HG03139 (cell line): ENCODE data around the gene TAF10.

Experiments
- ATAC-seq: cut with Tn5 transposase; IDR thresholded peaks from one replicate; pipeline ENCODE4 v1.9.1; 2021; ENCODE audit not compliant: unreplicated experiment

TAF10 gene

DNA sequence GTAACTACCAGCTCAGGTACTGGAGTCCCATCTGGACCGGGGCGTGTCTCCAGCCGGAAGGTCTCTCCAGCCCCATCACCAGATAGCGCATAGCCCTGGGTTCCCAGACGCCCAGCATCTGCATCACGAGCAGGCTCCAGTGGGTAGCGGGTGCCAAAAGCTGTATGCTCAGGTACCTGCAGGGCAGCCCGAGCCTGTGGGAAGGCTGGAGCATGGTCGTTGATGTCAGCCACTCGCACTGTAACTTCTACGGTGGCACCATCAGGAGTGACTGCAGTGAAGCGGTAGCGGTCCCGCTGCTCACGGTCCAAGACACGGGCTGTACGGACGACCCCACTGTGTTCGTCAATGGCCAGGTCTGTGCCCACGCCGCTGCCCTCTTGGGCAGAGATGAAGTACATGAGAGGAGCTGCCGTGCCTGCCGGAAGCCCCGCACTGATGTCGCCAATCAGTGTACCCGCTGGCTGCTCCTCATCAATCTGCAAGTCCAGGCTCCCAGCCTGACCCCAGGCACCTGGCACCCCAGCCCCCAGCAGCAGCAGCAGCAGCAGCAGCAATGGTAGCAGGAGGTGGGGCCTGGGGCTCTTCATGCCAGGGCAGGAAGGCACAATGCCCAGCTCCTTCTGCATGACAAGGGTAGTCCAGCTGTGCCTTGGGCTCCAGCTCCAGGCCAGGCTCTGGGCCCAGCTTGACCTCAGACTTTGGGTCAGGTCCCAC lies 29.1 kb upstream of the TAF10 start:
- no peak for ATAC-seq

- ATAC-seq: no peak
Measured at GRCh38 chr11:6640036-6640984, 28.3 kb upstream of the TAF10 start.

DNA sequence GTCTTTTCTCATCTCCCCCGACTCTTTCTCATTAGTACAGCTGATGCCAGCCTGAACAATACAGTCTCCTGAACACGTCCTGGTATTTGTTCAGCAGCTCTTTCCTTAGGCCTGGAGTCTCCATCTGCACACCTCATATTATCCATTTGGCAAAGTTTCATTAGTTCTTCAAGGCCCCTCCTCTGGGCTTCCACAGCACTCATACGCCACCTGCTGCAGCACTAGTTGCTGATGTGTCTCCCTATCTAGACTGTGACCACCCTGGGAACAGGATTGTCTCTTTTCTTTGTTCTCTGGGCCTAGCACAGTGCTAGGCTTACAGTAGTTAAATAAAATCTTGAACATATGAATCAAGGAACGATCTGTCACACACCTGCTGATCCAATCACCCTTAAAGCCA lies 26.4 kb upstream of the TAF10 start:
- no peak for ATAC-seq

DNA sequence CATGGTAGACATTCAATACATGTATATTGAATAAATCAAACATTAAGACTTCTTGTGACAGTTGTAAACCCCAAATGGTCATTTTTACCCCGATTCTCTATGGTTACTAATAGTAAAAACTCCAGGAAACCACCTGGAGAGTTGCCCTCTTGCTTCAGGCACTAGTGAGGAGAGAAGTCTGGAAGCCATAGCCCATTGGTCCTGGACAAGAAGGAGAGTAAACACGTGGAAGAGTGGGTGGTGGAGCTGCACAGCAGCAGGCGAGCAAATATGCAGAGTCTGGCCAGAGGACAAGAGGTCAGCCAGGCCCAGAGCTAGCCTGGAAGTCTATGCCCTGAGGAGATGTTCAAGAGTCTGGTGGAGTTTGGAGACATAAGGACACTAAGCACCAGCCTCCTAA lies 25.9 kb upstream of the TAF10 start:
- ATAC-seq: no peak

DNA sequence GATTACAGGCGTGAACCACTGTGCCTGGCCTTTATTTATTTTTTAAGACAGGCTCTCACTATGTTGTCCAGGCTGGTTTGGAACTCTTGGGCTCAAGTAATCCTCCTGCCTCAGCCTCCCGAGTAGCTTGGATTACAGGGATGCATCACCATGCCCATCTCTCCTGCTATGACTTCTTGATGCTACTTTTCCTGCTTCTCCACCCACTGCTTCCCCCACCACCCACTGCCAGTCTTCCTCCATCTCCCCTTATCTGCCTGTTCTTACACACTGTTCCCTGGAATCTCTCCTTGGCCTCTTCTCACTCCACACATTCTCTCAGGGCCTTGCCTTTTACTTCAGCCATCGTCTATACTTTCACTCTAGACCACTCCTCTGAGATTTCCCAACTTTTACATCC lies 24.5 kb upstream of the TAF10 start:
- ATAC-seq: no peak

DNA sequence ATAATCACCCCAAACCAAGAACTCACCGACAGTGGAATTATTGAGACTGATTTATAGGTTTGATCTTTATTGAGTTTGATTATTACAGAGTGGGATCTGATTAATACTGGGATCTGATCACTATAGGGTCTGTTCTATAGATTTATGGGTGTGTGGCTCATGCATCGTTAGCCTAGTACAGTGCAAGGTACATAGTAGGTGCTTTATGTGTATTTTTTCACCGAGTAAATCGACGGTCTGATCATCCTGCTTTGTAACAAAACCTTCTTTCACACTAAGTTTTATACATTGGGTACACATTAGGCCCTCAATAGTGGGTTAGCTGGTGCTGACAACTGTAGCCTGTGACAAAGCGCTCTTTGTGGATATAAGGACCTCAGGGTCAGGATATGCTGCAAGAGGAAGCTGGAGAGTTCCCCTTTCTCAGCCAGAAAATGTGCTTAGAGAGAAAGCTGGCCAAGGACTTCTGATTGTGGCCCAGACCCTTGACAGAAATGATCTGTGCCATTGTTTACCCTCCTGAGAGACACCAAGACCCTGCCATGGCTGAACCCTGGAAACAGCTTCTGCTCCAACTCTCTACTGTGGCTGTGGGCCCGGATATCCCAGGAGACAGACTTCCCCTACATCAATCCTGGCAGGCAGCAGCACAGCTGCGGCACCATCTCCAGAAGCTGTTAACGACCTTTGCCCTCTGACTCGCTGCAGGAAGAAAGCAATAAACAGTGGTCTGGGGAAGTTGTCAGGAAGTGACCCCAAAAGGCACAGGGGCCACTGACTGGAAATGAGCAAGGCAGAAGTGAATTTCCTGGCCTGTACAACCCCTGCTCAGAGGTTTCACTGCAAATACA lies 23.3 kb upstream of the TAF10 start:
- ATAC-seq: no peak

- ATAC-seq: no peak
Measured at GRCh38 chr11:6634534-6634933, 22.5 kb upstream of the TAF10 start.

GRCh38 chr11:6633422-6634408 lies 21.7 kb upstream of the TAF10 start:
- no peak for ATAC-seq

GRCh38 chr11:6632116-6633073 lies 20.4 kb upstream of the TAF10 start:
- ATAC-seq: no peak

DNA sequence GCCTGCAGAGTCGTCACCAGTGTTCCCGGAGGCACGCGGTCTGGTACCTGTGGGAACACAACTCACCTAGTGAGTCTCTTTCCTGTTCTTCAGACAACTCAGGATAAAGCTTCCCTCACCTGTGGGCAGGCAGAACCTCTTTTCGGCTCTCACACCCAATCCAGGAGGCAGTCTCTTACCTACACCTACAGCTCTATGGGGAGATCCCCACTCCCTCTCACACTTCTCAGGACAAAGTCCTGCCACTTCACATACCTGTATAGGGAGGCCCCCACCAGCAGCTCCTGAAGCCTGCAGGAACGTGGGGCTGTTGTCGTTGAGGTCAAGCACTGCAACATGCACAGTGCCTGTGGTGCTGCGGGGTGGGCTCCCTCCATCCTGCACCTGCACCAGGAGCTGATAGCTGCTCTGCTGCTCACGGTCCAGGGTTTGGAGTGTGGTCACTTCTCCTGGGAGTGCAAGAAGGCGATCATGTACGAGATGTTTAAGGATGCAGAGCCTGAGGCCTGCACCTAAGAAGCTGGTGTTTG lies 19.4 kb upstream of the TAF10 start:
- ATAC-seq: no peak

DNA sequence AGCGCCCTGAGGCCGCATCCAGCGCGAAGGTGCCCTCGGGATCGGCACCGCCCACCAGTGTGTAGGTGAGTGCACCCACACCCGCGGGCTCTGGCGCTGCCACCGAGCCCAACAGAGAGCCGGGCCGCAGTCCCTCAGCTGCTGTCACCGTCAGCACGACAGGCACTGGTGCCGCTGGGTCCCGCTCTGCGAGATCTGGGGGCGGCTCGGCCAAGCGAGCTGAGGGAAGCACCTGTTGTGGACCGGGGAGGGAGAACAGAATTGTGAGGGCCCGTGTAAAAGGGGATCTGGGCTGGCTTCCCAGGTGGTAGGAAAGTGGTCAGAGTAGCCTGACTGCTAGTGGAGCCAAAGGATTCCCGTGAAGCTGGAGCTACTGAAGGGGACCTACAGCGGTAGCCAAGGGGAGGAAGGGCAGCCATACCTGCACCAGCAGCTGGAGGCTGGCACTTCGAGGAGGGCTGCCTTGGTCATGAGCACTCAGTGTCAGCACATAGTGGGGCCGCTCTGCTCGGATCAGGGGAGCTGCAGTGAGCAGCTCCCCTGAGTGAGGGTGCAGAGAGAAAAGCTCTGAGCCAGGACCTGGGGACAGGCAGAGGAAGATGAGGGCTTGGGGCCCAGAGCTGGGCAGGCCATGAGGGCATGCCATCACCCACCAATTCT lies 18.7 kb upstream of the TAF10 start:
- ATAC-seq: no peak

GRCh38 chr11:6629892-6630631 lies 18.0 kb upstream of the TAF10 start:
- ATAC-seq: no peak

GRCh38 chr11:6629573-6629891 lies 17.5 kb upstream of the TAF10 start:
- ATAC-seq: no peak

- no peak for ATAC-seq
Measured at GRCh38 chr11:6628526-6628925, 16.5 kb upstream of the TAF10 start.

DNA sequence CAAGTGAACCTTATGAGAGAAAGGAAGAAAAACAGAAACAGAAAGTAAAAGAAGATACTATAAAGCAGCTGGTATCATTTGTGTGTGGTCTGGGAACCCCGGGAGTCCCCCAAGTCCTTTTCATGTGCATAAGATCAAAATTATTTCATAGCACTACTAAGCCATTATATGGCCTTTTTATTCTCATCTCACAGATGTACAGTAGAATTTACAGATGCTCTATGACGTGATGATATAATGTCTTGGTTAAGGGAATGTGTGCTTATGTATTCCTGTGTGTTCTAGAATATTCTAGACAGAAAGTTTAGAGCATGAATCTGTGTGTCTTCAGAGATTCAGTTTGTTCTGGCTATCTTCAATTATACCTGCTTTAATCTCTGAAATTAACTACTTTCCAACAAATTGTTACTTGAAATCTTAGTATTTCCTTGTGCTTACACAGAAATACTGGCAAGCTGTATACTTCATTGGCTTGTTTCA lies 15.8 kb upstream of the TAF10 start:
- ATAC-seq: peak; percentile 61

DNA sequence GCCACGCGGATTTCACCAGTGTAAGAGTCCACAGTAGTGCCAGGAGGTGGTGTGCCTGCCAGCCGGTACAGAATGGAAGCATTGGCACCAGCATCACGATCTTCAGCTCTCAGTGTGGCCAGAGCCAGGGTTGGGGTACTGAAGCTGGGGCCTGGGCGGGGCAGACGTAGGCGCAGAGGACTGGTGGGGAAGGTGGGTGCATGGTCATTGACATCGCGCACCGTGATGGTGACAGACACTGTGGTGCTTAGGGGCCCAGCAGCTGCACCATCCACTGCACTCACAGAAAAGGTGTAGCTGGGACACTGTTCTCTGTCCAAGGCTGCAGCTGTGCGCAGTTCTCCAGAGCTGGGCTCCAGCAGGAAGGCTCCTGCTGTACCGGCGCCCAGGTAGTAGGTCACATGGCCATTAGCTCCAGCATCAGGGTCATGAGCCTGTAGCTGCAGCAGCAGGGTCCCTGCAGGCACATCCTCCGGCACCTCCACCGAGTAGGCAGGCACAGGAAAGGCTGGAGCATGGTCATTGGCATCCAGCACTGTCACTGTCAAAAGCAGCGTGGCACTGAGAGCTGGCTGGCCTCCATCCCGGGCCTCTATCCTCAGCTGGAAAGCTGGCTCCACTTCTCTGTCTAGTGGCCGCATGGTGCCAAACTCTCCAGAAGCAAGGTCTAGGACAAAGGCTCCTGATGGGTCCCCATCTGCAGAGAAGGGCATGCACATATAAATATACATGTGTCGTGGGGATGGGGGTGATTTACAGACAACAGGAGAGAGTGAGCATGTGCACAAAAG lies 15.2 kb upstream of the TAF10 start:
- no peak for ATAC-seq
